Measurements from ENCODE around the gene CASP10.

DNA sequence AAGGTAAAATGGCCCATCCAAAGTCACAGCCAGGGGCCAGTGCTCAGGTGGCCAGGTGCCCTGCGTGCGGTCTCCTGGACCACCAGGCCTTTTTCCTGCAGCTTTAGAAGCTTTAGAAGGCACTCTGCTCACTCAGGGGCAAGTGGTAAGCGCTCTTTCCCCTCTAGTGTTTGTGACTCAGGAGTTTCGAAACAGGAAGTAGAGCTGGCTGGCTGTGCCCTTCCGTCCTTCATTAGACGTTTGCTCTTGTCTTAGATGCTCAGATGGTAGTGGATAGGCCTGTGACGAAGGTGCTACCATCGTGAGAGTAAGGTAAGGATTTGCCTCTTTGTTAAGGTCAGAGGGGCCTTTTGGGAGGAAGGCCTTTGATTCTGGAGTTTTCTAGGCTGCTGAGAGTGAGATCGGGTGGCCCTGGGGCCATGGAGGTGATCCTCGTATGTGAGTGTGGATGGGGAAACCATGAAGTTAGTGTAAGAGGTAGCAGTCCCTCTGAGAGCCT is 77.4 kb downstream of the CASP10 start, which contains the start of gene CASP8:
- TF ChIP-seq, protein P1, sequence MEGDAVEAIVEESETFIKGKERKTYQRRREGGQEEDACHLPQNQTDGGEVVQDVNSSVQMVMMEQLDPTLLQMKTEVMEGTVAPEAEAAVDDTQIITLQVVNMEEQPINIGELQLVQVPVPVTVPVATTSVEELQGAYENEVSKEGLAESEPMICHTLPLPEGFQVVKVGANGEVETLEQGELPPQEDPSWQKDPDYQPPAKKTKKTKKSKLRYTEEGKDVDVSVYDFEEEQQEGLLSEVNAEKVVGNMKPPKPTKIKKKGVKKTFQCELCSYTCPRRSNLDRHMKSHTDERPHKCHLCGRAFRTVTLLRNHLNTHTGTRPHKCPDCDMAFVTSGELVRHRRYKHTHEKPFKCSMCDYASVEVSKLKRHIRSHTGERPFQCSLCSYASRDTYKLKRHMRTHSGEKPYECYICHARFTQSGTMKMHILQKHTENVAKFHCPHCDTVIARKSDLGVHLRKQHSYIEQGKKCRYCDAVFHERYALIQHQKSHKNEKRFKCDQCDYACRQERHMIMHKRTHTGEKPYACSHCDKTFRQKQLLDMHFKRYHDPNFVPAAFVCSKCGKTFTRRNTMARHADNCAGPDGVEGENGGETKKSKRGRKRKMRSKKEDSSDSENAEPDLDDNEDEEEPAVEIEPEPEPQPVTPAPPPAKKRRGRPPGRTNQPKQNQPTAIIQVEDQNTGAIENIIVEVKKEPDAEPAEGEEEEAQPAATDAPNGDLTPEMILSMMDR (IDR thresholded peaks at IDR 0.05): no peak
- TF ChIP-seq POLR2A (IDR thresholded peaks at IDR 0.05): no peak
- peak in 2 of 3 donors; percentile 83 to 84 for TF ChIP-seq POLR2AphosphoS5 (IDR thresholded peaks at IDR 0.05)

Data from stomach (tissue), 4 donors.